Keratinocyte (primary cell): Measurements from ENCODE around the gene NRF1.

Experiments
- CTCF ChIP-seq, 3 experiments: IDR thresholded peaks in 1 of 3; conservative IDR thresholded peaks in 1 of 3; optimal IDR thresholded peaks in 1 of 3; 2 replicates in 2 of 3; 3 replicates in 1 of 3; pipeline versions ENCODE3 to v1.5.1; 2011; ENCODE audit warnings: low read length in 3 of 3, mild to moderate bottlenecking in 3 of 3, moderate library complexity in 2 of 3, control low read depth in 1 of 3, inconsistent platforms in 1 of 3; ENCODE audit not compliant: insufficient read depth in 2 of 3; ENCODE audit errors: extremely low read depth in 1 of 3
- EZH2 ChIP-seq: IDR thresholded peaks from one replicate; pipeline ENCODE4 v1.6.1; 2012; ENCODE audit warnings: inconsistent platforms, mild to moderate bottlenecking, low read length, moderate library complexity

GRCh38 chr7:129630341-129630740 is 18.8 kb downstream of the NRF1 start:
- TF ChIP-seq CTCF (optimal IDR thresholded peaks at IDR 0.05 in 1 of 3, IDR thresholded peaks at IDR 0.05 in 1 of 3, conservative IDR thresholded peaks at IDR 0.05 in 1 of 3; ENCODE audit: extremely low read depth in 1 of 3, insufficient read depth in 2 of 3, low read length in 3 of 3) (no peak), EZH2 (no peak)
